SIG-M5 treated with dmso at 0.1 percent for 504 hours (cell line): ENCODE measurements around the gene CDK19.
"Not testable (repeated sequence)": the region's sequence is repeated elsewhere in the genome, so short reads cannot be mapped to it uniquely, and the experiment has no call there.

Experiments used
- DNase-seq: peaks from one replicate; lab custom pipeline; 2025; ENCODE audit not compliant: unreplicated experiment; lab: John Stamatoyannopoulos, UW

CDK19 gene

GRCh38 chr6:110760589-110760988 lies 54.7 kb downstream of the CDK19 start:
- no peak for DNase-seq

DNA sequence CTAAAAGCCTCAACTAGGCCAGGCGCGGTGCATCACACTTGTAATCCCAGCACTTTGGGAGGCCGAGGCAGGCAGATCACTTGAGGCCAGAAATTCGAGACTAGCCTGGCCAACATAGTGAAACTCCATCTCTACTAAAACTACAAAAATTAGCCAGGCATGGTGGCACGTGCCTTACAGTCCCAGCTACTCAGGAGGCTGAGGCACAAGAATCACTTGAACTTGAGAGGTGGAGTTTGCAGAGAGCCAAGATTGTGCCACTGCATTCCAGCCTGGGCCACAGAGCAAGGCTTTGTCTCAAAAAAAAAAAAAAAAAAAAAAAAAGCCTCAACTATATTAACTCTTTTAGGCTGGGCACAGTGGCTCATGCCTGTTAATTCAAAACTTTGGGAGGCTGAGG lies 55.2 kb downstream of the CDK19 start:
- not testable (repeated sequence) for DNase-seq

DNA sequence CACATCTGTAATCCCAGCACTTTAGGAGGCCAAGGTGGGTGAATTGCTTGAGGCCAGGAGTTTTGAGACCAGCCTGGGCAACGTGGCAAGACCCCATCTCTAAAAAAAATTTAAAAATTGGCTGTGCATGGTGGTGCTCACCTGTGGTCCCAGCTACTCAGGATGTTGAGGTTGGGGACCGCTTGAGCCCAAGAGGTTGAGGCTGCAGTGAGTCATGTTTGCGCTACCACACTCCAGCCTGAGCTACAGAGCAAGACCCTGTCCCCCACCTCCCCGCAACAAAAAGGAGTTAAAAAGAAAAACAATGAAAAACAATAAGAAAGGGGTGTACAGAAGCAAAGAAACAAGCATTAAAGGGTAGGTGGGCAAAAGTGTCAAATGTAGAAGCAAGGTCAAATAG lies 57.3 kb downstream of the CDK19 start:
- DNase-seq: no peak

DNA sequence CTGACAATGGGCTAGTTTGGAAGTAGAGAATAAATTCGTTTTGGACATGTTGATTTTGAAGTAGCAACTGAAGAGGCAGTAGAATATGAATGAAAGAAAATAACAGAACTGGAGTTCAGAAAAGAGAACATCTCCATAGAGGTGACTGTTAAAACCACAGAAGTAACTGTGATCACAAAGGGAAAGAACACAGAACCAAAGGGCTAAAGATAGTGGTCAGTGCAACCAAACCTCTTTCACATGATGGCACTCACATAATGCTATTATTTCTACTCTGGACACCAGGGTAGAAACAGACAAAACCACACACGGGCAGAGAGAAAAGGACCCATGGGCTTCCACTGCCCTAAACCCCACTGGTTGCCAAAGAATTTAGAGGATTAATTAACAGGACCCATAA lies 58.5 kb downstream of the CDK19 start:
- no peak for DNase-seq

GRCh38 chr6:110755411-110755834 lies 59.8 kb downstream of the CDK19 start:
- no peak for DNase-seq

GRCh38 chr6:110753936-110754668 lies 61.2 kb downstream of the CDK19 start:
- DNase-seq: not testable (repeated sequence)

DNA sequence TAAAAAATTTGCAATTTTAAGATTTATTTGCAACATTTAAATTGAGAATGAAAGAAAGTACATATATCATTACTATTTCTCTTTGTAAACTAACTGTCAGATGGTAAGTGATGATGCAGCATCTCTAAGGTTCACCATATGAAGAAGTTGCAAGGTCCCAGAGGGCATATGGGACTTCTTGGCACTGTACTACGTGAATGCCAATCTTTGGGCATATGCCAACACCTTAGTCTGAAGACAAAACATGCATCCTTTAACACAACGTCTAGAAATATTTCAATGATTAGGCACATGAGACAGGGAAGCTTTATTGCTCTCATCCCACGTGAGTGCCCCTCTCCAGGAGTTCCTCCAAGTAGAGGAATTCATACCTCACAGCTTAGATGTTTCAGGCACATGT lies 66.8 kb downstream of the CDK19 start:
- DNase-seq: no peak

GRCh38 chr6:110746680-110747079 lies 68.6 kb downstream of the CDK19 start:
- DNase-seq: no peak

DNA sequence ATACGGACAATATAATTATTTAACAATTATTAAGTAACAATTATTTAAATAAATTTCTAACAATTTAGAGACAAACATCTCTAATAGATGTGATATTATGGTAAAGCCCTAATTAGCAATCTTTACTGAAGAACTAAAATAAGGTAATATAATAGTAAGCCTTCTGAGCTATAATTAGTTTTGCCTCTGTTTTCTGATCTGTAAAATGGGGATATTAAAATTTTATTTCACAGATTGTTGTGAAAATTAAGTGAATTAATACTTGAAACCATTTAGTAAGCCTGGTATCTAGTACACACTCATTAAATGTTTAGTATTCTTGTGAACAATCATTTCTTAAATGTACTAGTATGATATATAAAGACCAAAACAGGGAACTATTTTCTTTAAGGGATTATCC lies 70.3 kb downstream of the CDK19 start:
- no peak for DNase-seq

DNA sequence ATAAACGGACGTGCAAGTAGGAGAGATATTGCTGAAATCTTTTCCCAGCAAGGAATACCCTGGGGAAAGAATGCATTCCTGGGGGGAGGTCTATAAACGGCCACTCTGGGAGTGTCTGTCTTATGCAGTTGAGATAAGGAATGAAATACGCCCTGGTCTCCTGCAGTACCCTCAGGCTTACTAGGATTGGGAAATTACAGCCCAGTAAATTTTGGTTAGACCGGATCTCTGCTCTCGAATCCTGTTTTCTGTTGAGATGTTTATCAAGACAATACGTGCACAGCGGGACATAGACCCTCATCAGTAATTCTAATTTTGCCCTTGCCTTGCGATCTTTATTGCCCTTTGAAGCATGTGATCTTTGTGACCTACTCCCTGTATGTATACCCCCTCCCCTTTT lies 72.7 kb downstream of the CDK19 start:
- not testable (repeated sequence) for DNase-seq

- no peak for DNase-seq
Measured at GRCh38 chr6:110741517-110741916, 73.8 kb downstream of the CDK19 start.

DNA sequence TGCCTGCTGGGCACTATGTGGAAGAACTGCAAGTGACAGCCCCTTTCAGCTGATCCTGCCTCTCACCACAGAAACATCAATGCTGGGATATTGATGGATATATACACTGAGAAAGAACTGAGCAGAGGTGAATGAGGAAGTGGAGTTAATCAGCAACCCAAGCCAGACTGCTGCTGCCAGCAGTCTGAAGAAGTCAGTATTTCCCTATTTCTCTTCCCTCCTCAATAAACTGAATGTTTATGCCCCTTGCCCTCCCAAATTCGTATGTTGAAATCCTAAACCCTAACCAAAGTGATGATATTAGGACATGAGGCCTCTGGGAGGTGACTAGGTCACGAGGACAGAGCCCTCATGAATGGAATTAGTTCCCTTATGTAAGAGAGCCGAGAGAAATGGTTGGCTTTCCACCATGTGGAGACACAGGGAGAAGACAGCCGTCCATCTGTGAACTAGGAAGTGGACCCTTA lies 76.3 kb downstream of the CDK19 start:
- DNase-seq: peak; percentile 90

GRCh38 chr6:110735666-110736065 lies 79.6 kb downstream of the CDK19 start:
- no peak for DNase-seq

DNA sequence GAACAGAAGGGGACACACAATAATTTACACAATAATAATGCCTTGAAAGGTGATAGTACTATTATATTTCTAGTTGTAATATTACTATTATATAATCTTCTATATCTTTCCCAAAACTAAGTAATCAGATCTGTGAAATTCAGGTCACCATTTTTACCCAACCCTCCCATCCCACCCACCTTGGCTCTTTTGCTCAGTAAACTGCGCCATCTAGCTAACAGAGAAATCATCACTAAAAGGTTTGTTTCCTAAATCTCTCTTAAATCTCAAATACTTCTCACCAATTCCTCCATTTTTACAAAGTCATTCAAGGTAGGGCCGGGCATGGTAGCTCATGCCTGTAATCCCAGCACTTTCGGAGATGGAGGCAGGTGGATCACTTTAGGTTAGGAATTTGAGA lies 83.4 kb downstream of the CDK19 start:
- DNase-seq: no peak

- DNase-seq: no peak
Measured at GRCh38 chr6:110731196-110731595, 84.1 kb downstream of the CDK19 start.

DNA sequence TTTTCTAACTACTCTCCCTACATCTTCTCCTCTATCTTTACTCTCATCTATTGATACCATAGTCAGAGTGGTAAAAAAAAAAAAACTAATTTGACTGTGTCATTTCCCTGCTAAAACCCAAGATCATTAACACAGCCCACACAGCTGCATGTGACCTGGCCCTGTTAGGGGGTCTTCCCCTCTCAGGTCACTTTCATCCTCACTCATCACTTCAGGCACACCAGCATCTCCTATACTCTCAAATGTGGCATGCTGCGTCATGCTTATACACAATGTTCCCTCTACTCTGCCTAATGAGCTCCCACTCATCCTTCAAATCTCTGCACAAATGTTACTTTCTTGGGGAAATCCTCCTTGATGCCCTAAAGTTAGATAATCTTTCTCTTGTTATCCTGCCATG lies 86.8 kb downstream of the CDK19 start:
- DNase-seq: no peak

DNA sequence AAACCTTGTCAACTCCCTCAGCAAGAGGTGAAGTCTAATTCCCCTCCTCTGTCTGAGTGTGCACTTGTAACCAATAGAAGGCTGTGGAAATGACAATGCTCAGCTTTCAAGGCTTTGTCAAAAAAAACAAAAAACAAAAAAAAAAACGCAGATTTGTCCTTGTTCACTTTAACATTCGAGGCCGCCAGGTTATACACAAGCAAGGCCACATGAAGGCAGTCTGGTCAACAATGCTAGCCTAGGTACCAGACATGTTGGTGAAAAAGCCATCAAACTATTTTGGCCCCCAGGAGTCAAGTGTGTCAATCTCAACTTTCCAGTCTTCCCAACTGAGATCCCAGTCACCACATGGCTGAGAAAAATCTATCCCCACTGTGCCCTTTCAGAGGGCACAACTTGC lies 92.3 kb downstream of the CDK19 start:
- DNase-seq: no peak

DNA sequence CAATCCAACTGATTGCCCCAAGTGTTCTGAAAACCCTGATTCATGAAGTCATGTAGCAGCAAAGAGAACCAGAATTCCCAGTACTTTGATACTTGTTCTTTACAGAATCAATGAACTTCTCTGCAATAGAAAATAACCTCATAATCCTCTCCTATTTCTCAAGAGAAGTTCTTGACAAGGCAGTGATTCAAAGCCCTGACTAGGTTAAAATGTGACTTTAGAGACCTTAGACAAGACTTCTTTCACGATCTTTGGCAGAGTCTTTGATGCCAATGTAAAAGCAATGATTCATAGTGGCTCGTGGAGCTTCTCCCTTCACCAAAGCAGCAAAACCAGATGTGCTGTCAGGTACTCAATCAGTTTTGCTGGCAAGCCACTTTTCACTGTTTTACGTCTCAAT lies 95.2 kb downstream of the CDK19 start:
- no peak for DNase-seq

DNA sequence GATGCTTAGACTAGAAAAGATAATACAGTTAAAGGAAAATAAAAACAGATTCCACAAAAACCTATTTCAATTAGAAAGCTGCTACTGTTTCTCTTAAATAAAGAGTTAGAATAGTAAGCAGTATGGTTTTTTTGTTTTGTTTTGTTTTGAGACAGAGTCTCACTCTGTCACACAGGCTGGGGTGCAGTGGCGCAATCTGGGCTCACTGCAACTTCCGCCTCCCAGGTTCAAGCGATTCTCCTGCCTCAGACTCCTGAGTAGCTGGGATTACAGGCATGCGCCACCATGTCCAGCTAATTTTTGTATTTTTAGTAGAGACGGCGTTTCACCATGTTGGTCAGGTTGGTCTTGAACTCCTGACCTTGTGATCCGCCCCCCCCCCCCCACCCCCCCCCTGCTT lies 95.7 kb downstream of the CDK19 start:
- DNase-seq: not testable (repeated sequence)

GRCh38 chr6:110714143-110714542 lies 101.1 kb downstream of the CDK19 start:
- DNase-seq: no peak

DNA sequence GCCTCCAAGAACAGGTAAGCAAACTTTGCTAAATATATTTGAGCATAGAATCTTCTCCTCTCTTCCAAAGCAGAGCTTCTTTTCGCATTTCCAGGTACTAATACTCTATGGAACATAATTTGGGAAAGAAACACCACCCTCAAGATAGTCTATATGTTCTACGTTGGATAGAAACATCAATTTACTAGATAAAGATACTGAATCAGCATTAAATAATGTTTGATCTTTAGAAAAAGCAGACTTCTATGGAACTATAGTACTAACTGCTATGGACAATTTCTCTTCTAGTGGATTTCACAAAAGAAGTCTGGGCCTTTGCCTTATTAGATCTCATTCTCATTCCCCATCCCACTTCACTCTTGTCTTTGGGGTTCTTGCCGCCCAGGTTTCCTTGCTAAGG lies 103.0 kb downstream of the CDK19 start:
- no peak for DNase-seq

- DNase-seq: no peak
Measured at GRCh38 chr6:110710115-110710514, 105.2 kb downstream of the CDK19 start.

DNA sequence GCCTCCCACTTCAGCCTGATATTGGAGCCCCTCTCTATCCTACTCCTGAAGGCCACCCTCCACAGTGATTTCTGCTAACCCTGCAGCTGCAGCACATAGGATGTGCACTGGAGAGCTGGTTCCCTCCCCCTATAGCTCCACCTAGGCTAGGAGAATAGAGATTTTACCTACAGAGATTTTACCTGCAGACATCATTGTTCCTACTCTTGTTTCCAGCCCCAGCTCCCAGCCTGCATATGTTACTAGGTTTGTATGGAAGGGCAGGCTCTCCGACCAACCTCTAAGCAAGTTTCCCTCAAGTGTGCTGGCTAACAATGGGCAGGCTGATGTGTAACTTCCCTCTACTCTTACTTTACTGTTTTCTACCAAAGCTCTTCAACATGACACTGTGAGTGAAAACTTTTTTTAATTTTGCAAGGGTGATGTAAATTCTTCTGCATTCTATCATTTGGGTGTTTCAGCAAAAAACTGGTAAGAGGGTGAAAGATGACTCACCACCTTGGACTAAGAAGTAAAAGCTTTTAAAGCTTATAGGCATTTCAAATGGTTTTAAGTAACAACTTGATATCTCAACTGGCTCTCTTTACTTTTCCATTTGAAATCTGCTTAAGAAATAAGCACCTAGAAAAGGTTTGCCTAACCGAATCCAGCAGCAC lies 106.8 kb downstream of the CDK19 start:
- no peak for DNase-seq
